Naive thymus-derived CD4-positive, alpha-beta T cell (primary cell): ENCODE results near the gene IFRD2. TPM values are rescaled to one million over a fixed set of nuclear protein-coding genes. Genes with fewer than 3 reads are reported as not detected.

ENCODE experiments used
- ATAC-seq: fragments of 150-1000 bp; cut with Tn5 transposase; 2 replicates; pipeline ENCODE4 v1.10.0; 2021; ENCODE audit warnings: mild to moderate bottlenecking, moderate library complexity
- CTCF ChIA-PET: fragments of 350-600 bp; sonication (Branson Sonifier 250); formaldehyde crosslinking; loops from one replicate; lab custom pipeline; 2021; ENCODE audit warnings: antibody characterized with exemption; lab: Charles Lee
- POLR2A ChIA-PET: fragments of 350-600 bp; sonication (Branson Sonifier 250); formaldehyde crosslinking; loops from one replicate; lab custom pipeline; 2021; ENCODE audit warnings: antibody characterized with exemption, inconsistent platforms; lab: Charles Lee
- DNase-seq, 9 donors: peaks; one replicate each; pipeline versions ENCODE4 v3.0.0 to v3.0.0-alpha.2; 2020 to 2022; ENCODE audit warnings: mixed read lengths in 1 of 9
- H3K27ac ChIP-seq: one replicate; pipeline ENCODE4 v1.7.0; 2013; ENCODE audit warnings: mild to moderate bottlenecking, low read depth, low read length, moderate library complexity
- H3K27me3 ChIP-seq, 2 donors: one replicate each; pipeline ENCODE4 v1.7.0; 2013; ENCODE audit warnings: low read length in 2 of 2, mild to moderate bottlenecking in 2 of 2, moderate library complexity in 2 of 2; ENCODE audit not compliant: control insufficient read depth in 2 of 2, insufficient read depth in 2 of 2
- H3K36me3 ChIP-seq, 3 experiments: 1 replicate in 2 of 3; 2 replicates in 1 of 3; pipeline ENCODE4 v1.7.0; 2013; ENCODE audit warnings: low read length in 3 of 3, mild to moderate bottlenecking in 3 of 3, moderate library complexity in 1 of 3; ENCODE audit not compliant: insufficient read depth in 3 of 3, control insufficient read depth in 2 of 3
- H3K4me1 ChIP-seq, 2 donors: one replicate each; pipeline ENCODE4 v1.7.0; 2013; ENCODE audit warnings: low read length in 2 of 2, mild to moderate bottlenecking in 2 of 2, moderate library complexity in 1 of 2; ENCODE audit not compliant: control insufficient read depth in 2 of 2, insufficient read depth in 2 of 2
- H3K4me3 ChIP-seq: 2 replicates; pipeline ENCODE4 v1.7.0; 2013; ENCODE audit warnings: mild to moderate bottlenecking, low read length
- H3K9me3 ChIP-seq, 3 experiments: 1 replicate in 2 of 3; 2 replicates in 1 of 3; pipeline ENCODE4 v1.7.0; 2013; ENCODE audit warnings: low read length in 3 of 3; ENCODE audit not compliant: control insufficient read depth in 2 of 3
- H3K27ac Mint-ChIP-seq, 9 donors: one replicate each; pipeline ENCODE4 v1.8.0; 2020 to 2022; ENCODE audit warnings: mixed read lengths in 9 of 9, mild to moderate bottlenecking in 8 of 9, moderate library complexity in 5 of 9, inconsistent platforms in 2 of 9
- H3K27me3 Mint-ChIP-seq, 5 donors: one replicate each; pipeline ENCODE4 v1.8.0; 2021 to 2022; ENCODE audit warnings: mixed read lengths in 5 of 5, mild to moderate bottlenecking in 1 of 5
- H3K36me3 Mint-ChIP-seq, 5 donors: one replicate each; pipeline ENCODE4 v1.8.0; 2020 to 2022; ENCODE audit warnings: mixed read lengths in 5 of 5, mild to moderate bottlenecking in 3 of 5, inconsistent platforms in 1 of 5
- H3K4me1 Mint-ChIP-seq, 7 donors: one replicate each; pipeline ENCODE4 v1.8.0; 2020 to 2022; ENCODE audit warnings: mixed read lengths in 7 of 7, mild to moderate bottlenecking in 3 of 7, inconsistent platforms in 1 of 7
- H3K4me3 Mint-ChIP-seq, 10 donors: one replicate each; pipeline ENCODE4 v1.8.0; 2020 to 2022; ENCODE audit warnings: mild to moderate bottlenecking in 10 of 10, mixed read lengths in 10 of 10, moderate library complexity in 6 of 10, inconsistent platforms in 2 of 10
- H3K9me3 Mint-ChIP-seq, 11 donors: one replicate each; pipeline ENCODE4 v1.8.0; 2020 to 2022; ENCODE audit warnings: mixed read lengths in 11 of 11, mild to moderate bottlenecking in 4 of 11, inconsistent platforms in 1 of 11, moderate library complexity in 1 of 11
- intact Hi-C, 2 donors: fragments of 100-400 bp; cut with micrococcal nuclease; formaldehyde crosslinking; loops; one replicate each; pipeline ENCODE4 v1.15.1; 2023
- polyA plus RNA-seq, 2 donors: library from polyadenylated mRNA; unstranded; fragments of 300-500 nt; fragmentation: Illumina TruSeq; gene quantifications; one replicate each; pipeline ENCODE4 v1.2.3, GENCODE V29; 2021
- total RNA-seq, 6 experiments: library from RNA in 5 of 6; stranded (reverse) in 5 of 6; gene quantifications; 1 replicate in 5 of 6; 2 replicates in 1 of 6; pipeline ENCODE4 v1.2.3 and lab custom pipeline; 2021 to 2026

The IFRD2 gene
- total and polyA plus RNA-seq, 7 experiments from 2014 or later: 53.7 to 85.1 (median 64.7) TPM

DNA sequence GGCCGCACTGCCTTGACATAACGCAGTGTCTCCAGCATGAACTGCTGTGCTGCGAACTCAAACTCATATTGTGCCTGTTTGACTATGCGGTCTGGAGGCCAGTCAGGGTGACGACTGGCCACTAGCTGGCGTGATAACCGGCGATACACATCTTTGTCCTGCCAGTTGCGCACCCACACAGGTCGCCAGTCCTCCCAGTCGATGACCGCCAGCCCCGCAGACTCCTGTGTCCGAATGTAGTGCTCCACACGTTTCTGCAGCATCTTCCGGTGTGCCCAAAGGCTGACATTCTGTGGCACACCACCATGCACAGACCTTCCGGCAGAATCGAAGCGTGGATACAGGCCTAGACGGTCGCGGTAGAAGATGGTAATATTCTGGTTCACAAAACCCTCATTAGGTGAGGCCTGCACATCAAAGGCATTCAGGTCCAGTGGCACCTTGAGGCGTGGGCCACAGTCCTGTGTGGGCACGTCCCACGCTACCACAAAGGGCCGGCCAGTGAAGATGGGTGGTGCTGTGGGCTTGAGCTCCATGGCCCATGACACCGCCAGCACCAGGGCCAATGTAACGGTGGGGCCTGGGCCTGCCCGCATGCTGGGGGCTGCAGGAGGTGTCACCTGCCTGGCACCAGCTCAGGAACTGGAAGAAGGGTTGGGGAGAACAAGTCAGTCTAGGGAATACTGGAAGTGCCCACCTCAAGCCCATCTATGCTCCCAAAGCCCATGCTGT is 27.8 kb upstream of the IFRD2 start:
- Histone ChIP-seq H3K36me3 (peaks cover 0 to 1% (median 0%) of the 10 kb centered on the region in 3 experiments), H3K4me3 (peak overlapping the region; percentile 97), H3K27me3 (no peaks in the 10 kb centered on the region), H3K27ac (peak overlapping the region; percentile 95), H3K9me3 (no peaks in the 10 kb centered on the region), H3K4me1 (peaks cover 14 to 28% of the 10 kb centered on the region in 2 donors)
- H3K4me1 Mint-ChIP-seq: peaks cover 26 to 48% (median 39%) of the 10 kb centered on the region in 7 donors
- ATAC-seq: no peak
- H3K27ac Mint-ChIP-seq: peak overlapping the region in 5 of 9 donors; percentile 4 to 91 (median 41)
- intact Hi-C loops: loop anchor here (2.0 kb wide), 2 partner anchors 17 to 93 kb away; no protein-coding TSS in a partner anchor
- peak overlapping the region; percentile 84 to 96 (median 92) for H3K4me3 Mint-ChIP-seq
- no peaks in the 10 kb centered on the region for H3K27me3 Mint-ChIP-seq
- POLR2A ChIA-PET: interaction anchor here (0.9 to 34.0 kb wide), 6 partner anchors 17 to 36 kb away, joined by 3 to 656 read pairs (median 8); partner anchors contain the start of genes CYB561D2, HYAL3, IFRD2 and NAA80
- H3K9me3 Mint-ChIP-seq: no peaks in the 10 kb centered on the region
- DNase-seq: no peak
- peaks cover 0 to 10% (median 0%) of the 10 kb centered on the region in 5 donors for H3K36me3 Mint-ChIP-seq
- CTCF ChIA-PET: interaction anchor here (1.0 to 1.1 kb wide), 3 partner anchors 16 to 32 kb away, joined by 3 to 5 read pairs (median 3); partner anchors contain the start of genes HYAL3 and NAA80

DNA sequence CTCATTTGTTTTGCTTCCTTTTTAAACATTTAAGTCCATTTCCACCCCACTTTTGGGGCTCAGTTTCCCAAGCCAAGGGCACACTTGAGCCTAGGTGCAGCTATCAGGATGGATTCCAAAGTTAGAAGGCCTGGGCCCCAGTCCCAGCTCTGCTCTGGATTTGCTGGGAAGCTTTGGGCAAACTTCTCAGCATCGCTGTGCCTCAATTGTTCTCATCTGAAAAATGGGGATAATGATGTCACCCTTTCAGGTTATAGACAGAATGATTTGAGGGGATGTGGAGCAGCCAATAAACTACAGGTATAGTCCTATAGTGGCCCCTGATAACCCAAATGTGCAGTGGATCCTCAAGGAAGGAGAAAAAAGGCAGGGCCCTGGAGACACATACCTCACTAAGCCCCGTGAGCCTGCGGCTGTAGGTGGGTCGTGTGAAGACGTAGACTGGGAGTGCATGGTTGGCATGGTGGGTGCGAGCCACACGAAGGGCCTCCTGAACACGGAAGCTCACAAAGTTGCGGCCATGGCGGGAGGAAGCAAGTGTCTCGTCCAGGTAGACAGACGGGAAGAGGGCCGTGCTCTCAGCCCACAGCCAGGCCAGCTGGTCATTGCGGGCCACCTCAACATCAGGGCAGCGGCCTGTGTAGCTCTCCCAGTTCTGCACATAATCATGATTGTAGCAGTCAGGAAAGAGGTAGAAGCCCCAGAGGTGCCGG is 27.1 kb upstream of the IFRD2 start:
- peak overlapping the region in 2 of 9 donors; percentile 30 to 36 for H3K27ac Mint-ChIP-seq
- peaks cover 14 to 28% of the 10 kb centered on the region in 2 donors for H3K4me1 ChIP-seq
- H3K27me3 Mint-ChIP-seq: no peaks in the 10 kb centered on the region
- ChIA-PET CTCF (interaction anchor here (0.6 to 1.3 kb wide), 5 partner anchors 18 to 1028 kb away, joined by 3 to 5 read pairs (median 3); partner anchors contain the start of genes HYAL3 and NAA80), POLR2A (interaction anchor here (0.9 to 34.0 kb wide), 4 partner anchors 19 to 37 kb away, joined by 3 to 656 read pairs (median 8); partner anchors contain the start of genes CYB561D2, HYAL3, IFRD2 and NAA80)
- H3K36me3 Mint-ChIP-seq: peaks cover 0 to 6% (median 0%) of the 10 kb centered on the region in 5 donors
- H3K9me3 ChIP-seq: no peaks in the 10 kb centered on the region
- no peak for ATAC-seq
- peak overlapping the region; percentile 35 to 95 (median 88) for H3K4me3 Mint-ChIP-seq
- DNase-seq: no peak
- intact Hi-C loops: no loop called here
- H3K27ac ChIP-seq: no peak overlapping the region
- H3K27me3 ChIP-seq: no peaks in the 10 kb centered on the region
- H3K4me1 Mint-ChIP-seq: peaks cover 20 to 42% (median 31%) of the 10 kb centered on the region in 7 donors
- no peak overlapping the region for H3K4me3 ChIP-seq
- no peaks in the 10 kb centered on the region for H3K36me3 ChIP-seq
- no peaks in the 10 kb centered on the region for H3K9me3 Mint-ChIP-seq

DNA sequence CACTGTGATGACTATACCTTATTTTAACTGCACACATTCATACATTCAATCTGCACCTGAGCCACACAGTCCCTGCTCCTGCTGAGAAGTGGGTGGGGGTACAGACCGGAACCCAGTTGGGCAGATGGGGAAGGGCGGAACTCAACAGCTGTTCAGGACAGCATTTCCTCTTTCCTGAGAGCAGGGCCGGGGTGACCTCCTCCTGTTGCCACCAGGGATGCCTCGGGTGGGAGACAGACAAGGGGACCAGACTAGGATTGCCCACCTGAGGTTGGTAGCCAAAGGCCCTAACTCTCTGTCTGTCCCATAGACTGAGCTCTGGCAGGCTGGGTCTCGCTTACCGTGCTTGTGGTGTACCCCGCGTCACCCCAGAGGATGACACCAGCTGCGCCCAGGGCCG is 26.4 kb upstream of the IFRD2 start:
- H3K4me3 ChIP-seq: no peak overlapping the region
- no peaks in the 10 kb centered on the region for H3K27me3 Mint-ChIP-seq
- peak overlapping the region in 3 of 10 donors; percentile 21 to 44 (median 25) for H3K4me3 Mint-ChIP-seq

DNA sequence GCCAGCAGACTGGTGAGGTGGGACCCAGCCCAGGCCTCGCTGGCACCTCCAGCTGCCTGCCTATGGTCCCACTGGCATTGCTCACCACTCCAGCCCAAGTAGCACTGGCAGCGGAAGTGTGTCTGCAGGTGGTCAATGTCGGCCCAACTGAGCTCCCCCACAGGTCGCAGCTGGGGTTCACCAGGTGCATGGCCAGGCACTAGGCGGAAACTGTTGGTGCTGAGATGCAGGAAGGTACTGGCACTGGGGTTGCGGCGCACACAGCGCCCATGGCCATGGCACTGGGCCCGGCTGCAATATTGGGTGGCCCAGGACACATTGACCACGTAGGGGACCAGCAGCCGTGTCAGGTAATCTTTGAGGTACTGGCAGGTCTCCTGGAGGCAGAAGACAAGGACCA is 25.9 kb upstream of the IFRD2 start:
- Mint-ChIP-seq H3K9me3 (no peaks in the 10 kb centered on the region), H3K4me1 (peaks cover 19 to 40% (median 32%) of the 10 kb centered on the region in 7 donors), H3K36me3 (peaks cover 0 to 6% (median 0%) of the 10 kb centered on the region in 5 donors), H3K27me3 (no peaks in the 10 kb centered on the region), H3K27ac (no peak overlapping the region), H3K4me3 (peak overlapping the region in 1 of 10 donors; percentile 21)
- Histone ChIP-seq H3K27me3 (no peaks in the 10 kb centered on the region), H3K4me1 (peaks cover 14 to 28% of the 10 kb centered on the region in 2 donors), H3K36me3 (no peaks in the 10 kb centered on the region), H3K27ac (no peak overlapping the region), H3K4me3 (no peak overlapping the region), H3K9me3 (no peaks in the 10 kb centered on the region)
- POLR2A ChIA-PET: interaction anchor here (0.8 to 34.0 kb wide), 4 partner anchors 14 to 38 kb away, joined by 3 to 656 read pairs (median 4); partner anchors contain the start of genes CYB561D2, HYAL3, NAA80 and NPRL2
- intact Hi-C loops: no loop called here
- no peak for DNase-seq
- CTCF ChIA-PET: interaction anchor here (1.3 kb wide), 1 partner anchor 90 kb away, joined by 3 read pairs; no protein-coding TSS in a partner anchor
- ATAC-seq: no peak

More for the DNA sequence above, 26.4 kb upstream of the IFRD2 start:
- ChIA-PET CTCF (interaction anchor here (0.8 to 1.3 kb wide), 3 partner anchors 18 to 260 kb away, joined by 3 to 4 read pairs (median 3); no protein-coding TSS in a partner anchor), POLR2A (interaction anchor here (0.8 to 34.0 kb wide), 4 partner anchors 18 to 38 kb away, joined by 3 to 656 read pairs (median 4); partner anchors contain the start of genes CYB561D2, HYAL3, NAA80 and NPRL2)
- no peaks in the 10 kb centered on the region for H3K9me3 ChIP-seq
- no peak overlapping the region for H3K27ac Mint-ChIP-seq
- peaks cover 14 to 28% of the 10 kb centered on the region in 2 donors for H3K4me1 ChIP-seq
- intact Hi-C loops: no loop called here
- H3K36me3 ChIP-seq: no peaks in the 10 kb centered on the region
- H3K4me1 Mint-ChIP-seq: peaks cover 19 to 42% (median 33%) of the 10 kb centered on the region in 7 donors
- H3K9me3 Mint-ChIP-seq: no peaks in the 10 kb centered on the region
- H3K36me3 Mint-ChIP-seq: peaks cover 0 to 6% (median 0%) of the 10 kb centered on the region in 5 donors
- DNase-seq (no peak), ATAC-seq (no peak)
- no peaks in the 10 kb centered on the region for H3K27me3 ChIP-seq
- H3K27ac ChIP-seq: no peak overlapping the region

GRCh38 chr3:50317300-50317699 is 25.1 kb upstream of the IFRD2 start:
- no peak overlapping the region for H3K27ac ChIP-seq
- POLR2A ChIA-PET: interaction anchor here (0.9 kb wide), 2 partner anchors 15 to 18 kb away, joined by 3 read pairs; partner anchors contain the start of genes HYAL3 and NAA80
- peaks cover 19 to 37% (median 32%) of the 10 kb centered on the region in 7 donors for H3K4me1 Mint-ChIP-seq
- intact Hi-C loops: no loop called here
- no peaks in the 10 kb centered on the region for H3K36me3 ChIP-seq
- peak overlapping the region in 1 of 9 donors; percentile 81 for H3K27ac Mint-ChIP-seq
- H3K4me3 Mint-ChIP-seq: no peak overlapping the region
- H3K27me3 ChIP-seq: no peaks in the 10 kb centered on the region
- no peaks in the 10 kb centered on the region for H3K27me3 Mint-ChIP-seq
- no peak overlapping the region for H3K4me3 ChIP-seq
- no peak for ATAC-seq
- H3K36me3 Mint-ChIP-seq: peaks cover 0 to 6% (median 0%) of the 10 kb centered on the region in 5 donors
- peaks cover 14 to 28% of the 10 kb centered on the region in 2 donors for H3K4me1 ChIP-seq
- no peak for DNase-seq
- CTCF ChIA-PET: no interaction called here
- H3K9me3 ChIP-seq: no peaks in the 10 kb centered on the region
- no peaks in the 10 kb centered on the region for H3K9me3 Mint-ChIP-seq
